GM18861 (cell line): ENCODE measurements around the gene CPED1.
A peak's percentile ranks its signal among the peaks of the same experiment; 100 is the strongest.
"Not testable (repeated sequence)": the region's sequence is repeated elsewhere in the genome, so short reads cannot be mapped to it uniquely, and the experiment has no call there.

Source experiments
- ATAC-seq: cut with Tn5 transposase; IDR thresholded peaks from one replicate; pipeline ENCODE4 v1.9.1; 2021; ENCODE audit not compliant: unreplicated experiment

Gene CPED1

GRCh38 chr7:120981117-120981516 lies 7.4 kb upstream of the CPED1 start:
- no peak for ATAC-seq

DNA sequence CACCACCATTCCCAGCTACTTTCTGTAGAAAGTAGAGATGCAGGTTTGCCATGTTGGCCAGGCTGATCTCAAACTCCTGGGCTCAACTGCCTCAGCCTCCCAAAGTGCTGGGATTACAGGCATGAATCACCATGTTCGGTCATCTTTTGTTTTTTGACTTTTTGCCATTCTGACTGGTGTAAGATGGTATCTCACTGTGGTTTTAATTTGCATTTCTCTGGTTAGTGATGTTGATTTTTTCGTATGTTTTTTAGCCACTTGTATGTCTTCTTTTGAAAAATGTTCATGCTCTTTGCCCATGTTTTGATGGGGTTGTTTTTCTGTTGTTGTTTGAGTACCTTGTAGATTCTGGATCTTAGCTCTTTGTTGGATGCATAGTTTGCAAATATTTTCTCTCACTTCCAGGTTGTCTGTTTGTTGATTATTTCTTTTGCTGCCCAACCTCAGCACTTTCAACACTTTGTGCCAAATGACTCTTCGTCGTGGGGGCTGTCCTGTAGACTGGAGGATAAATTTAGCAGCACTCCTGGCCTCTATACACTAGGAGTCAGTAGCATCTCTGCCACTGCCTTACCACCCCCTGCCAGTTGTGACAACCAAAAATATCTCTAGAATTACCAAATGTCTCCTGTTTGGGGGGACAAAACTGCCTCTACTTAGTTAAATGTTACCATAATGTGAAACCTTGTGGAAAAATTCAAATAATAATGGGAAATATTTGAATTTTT lies 6.5 kb upstream of the CPED1 start:
- no peak for ATAC-seq

- not testable (repeated sequence) for ATAC-seq
Observed at GRCh38 chr7:120983592-120983991, 4.9 kb upstream of the CPED1 start.

DNA sequence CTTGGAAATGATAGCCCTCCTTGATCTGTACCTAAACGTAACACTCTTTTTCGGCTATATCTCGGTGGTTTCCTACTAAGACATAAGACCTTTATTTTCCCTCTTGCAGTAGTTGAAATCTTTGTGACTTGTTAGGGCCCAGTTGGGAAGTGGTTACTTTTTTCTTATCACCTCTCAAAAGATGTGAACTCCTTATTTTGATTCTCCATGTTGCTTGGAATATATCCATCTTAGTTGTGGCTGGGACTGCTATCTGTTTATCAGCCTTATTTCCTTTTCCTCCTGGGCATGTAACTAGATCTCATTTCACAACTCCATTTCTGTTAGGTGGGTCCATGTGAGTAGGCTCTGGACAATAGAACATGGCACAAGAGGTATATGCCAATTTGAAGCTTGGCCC lies 4.1 kb upstream of the CPED1 start:
- ATAC-seq, result no peak

DNA sequence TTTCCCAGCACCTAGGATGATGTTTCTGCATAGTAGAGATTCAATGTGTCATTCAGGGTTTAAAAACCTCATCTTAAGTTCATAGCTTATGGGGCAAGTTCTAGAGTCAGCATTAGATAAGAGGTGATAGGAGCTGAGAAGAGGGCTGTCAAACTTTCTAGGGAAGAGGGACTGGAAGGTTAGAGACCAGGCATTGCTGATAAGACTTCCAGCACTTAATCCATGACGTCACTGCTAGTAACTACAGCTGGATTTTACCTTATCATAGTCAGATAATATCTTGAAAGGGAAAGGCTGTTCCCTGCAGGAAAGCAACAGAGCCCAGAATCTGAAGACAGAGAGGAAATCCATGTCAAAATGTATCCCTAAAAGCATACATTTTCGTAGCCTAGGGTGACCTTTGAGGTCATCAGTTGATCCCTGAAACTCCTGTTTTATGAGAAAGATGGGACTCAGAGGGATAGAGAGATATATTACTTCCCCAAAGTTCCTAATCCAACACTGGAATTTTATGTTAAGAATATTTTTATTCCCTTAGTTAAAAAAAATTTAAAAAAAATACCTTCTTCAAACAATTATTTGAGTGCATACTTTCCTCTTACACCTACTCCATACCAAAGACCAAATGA lies 3.3 kb upstream of the CPED1 start:
- ATAC-seq, result no peak

DNA sequence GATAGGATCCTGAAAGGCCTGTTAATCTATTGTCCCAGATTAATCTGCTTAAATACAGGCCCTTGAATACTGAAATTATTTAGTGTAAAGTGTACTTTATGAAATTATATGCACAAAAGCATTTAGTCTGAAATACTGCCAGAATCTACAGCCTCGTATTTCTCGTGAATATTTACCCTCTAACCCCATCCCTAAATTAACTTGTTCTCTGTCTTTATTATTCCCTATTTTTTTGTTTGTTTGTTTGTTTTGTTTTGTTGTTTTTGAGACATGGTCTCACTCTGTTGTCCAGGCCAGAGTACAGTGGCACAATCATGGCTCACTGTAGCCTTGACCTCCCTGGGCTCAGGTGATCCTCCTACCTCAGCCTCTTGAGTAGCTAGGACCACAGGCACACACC lies 2.7 kb upstream of the CPED1 start:
- ATAC-seq, result no peak

DNA sequence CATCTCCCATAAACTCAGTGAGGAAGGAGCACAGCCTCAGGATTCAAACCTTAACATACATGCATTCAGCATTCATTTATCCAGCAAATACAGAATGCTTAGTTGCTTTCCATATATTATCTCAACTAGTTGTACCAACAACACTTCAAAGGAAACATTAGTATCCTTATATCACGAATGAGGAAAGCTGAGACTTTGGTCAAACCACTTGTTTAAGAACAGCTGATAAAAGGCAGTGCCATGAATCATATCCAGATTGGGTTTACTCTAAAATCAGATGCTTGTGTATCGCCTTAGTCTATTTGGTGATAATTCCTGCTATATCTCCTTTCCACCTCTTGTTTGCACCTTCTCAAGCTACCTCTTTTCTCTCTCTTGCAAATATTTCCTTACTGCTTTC lies 1.9 kb upstream of the CPED1 start:
- no peak for ATAC-seq

GRCh38 chr7:120987280-120987679 lies 1.2 kb upstream of the CPED1 start:
- no peak for ATAC-seq

GRCh38 chr7:120987683-120988590 lies 574 bp upstream of the CPED1 start:
- peak; percentile 95 for ATAC-seq

- no peak for ATAC-seq
Observed at GRCh38 chr7:120989257-120990220, 1.0 kb downstream of the CPED1 start.

DNA sequence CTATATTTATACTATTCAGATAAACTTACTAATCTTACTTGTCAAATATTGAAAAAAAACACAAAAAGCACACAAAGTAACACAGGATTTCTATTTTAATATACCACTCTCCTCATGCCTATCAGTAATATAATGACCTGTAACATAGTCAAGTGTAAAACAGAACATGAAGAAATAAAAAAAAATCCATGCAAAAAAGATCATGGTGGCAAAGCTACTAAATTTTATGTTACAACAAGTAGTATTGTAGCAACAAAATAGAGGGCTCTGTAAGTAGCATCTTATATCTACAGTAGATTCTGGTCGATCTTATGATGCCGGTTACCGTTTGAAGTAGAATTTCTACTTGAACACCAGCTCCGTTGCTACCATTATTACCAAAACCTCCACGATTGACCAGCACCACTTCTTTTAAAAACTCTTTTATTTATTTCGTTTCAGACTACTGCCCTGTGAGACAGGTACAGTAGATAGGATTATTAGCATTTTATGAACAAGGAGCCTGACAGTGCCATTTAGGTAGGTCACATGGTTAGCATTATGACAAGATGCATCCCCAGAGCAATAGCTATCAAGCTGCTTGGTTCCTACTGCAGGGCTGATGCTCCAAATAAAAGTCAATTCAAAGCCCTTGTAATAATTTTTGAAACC lies 2.1 kb downstream of the CPED1 start:
- ATAC-seq, result no peak

DNA sequence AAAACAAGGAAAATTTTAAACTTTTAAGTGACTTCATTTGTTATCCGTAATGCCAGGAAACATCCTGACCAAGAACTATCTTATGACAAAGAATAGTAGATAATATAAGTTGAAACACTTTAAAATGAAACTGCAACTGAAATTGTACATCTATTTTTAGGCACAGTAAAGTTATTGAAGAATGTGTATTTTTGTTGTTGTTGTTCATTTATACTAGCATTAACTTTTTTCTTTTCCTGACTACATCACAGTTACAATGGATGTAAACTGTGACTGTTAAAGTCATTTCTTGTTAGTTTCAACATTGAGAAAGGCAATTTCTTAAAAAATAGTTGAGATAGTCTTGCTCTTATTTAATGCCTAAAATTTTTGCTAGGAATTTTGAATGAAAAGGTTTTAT lies 2.6 kb downstream of the CPED1 start:
- ATAC-seq, result no peak

DNA sequence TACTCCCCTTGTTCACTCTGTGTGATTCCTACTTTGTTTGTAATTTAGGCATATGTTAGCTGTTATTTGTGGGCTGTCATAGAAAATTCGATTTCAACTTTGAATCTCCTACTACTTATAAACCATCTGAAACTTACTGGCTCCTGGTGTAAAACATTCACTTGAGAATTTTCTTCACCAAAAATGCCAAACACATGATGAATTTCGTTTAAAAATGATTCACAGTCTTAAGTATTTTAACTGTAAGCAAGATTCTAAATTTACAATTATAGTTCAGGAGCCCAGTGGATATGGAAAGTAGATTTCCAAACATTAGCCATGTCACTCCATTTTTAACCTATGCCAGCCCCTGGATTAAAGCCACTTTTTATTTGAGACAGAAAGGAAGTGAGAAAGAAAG lies 3.1 kb downstream of the CPED1 start:
- ATAC-seq, result no peak

- ATAC-seq, result no peak
Observed at GRCh38 chr7:120992272-120992964, 3.9 kb downstream of the CPED1 start.

GRCh38 chr7:120992965-120993494 lies 4.5 kb downstream of the CPED1 start:
- no peak for ATAC-seq

DNA sequence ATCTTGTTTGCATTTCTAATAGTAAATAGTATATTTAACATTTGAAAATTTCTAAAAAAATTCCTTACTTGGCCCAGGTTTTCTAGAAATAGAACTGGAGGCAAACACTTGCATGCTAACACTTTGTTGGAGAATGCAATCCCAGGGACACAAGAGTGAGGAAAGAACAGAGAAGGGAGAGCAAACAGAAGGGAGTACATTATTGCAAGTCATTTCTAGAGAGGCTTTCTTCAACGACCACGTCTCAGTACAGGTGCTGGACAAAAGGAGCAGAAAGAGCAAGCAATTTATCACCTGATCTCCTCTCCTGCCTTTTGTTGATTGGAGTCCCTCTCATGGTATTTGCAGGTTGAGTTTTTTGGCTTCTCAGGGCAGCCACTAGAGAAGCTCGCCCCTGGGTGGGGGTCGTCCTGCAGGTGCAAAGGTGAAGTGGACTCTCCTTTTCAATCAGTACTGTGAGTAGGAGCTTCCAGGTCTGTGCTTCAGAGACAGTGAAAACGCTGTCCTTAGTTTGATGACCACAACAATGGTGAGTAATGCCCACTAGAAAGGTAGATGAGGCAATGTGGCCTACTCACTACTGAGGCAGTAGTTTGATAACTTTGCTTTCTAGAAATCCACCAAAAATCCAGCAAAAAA lies 5.2 kb downstream of the CPED1 start:
- ATAC-seq, result no peak

DNA sequence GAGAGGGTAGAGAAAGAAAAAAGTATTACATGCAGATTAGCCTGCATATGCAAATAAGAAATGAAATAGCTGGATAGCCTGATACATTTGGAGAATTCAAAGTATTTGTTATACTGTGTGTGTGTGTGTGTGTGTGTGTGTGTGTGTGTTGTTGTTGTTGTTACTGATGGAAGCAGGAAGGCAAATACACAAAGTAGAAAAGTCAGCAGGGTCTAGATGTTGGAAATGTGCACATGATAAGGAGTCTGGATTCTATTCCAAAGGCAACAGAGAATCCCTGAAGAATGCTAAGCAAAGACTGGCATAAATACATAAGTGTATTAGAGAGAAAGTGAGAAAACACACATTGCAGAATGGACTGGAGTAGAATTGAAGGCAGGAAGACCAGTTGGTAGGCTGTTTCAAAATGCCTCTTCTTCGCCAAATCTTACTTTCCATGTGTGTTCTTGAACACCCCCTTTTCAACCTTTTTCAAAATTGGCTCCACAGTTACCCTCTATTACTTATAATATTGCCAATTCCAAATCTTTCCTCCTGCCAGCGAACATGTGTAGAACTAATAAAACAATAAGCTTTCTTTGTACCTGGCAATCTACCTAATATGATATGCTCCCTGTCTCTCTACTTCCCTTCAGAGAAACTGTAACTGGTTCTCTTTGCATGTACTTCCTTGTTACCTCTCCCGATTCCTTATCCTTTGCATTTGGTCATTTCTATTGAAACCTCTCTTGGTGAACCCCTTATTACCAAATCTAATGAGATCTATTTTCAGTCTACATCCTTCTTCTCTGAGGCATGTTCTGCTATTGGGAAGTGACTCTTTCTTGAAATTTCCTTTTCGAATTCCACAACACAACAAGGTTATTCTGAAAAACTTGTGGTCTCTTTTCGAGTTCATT lies 6.2 kb downstream of the CPED1 start:
- ATAC-seq, result no peak

DNA sequence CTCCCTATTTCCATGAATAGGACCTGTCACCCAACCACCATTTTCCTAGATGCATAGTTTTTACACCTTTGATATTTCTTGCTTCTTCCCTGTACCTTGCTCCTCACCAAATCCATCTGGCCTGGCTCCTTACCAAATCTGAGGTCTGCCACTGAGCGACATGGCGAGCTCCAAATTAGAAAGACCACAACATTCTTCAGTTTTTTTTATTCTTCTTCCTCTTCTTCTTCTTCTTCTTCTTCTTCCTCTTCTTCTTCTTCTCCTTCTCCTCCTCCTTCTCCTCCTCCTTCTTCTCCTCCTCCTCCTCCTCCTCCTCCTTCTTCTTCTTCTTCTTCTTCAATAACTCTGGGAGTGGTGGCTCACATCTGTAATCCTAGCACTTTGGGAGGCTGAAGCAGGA lies 7.1 kb downstream of the CPED1 start:
- no peak for ATAC-seq
